Tibial nerve (tissue), 4 donors: Measurements from ENCODE around the gene TMTC1.

ENCODE experiments used
- CTCF ChIP-seq, 5 experiments: fragments of 200-600 bp in 3 of 5; fragments of 450-650 bp in 2 of 5; sonication (generic) in 3 of 5; IDR thresholded peaks; one replicate each; pipeline ENCODE4 v1.5.1; 2016 to 2019; ENCODE audit warnings: antibody characterized with exemption in 5 of 5, mild to moderate bottlenecking in 3 of 5, moderate library complexity in 2 of 5
- EP300 ChIP-seq, 2 donors: sonication (generic); formaldehyde crosslinking; IDR thresholded peaks; one replicate each; pipeline ENCODE4 v1.6.1; 2017; ENCODE audit warnings: antibody characterized with exemption in 2 of 2, mild to moderate bottlenecking in 1 of 2

GRCh38 chr12:29582146-29582545 is 201.6 kb downstream of the TMTC1 start:
- TF ChIP-seq CTCF (IDR thresholded peaks at IDR 0.05) (no peak), EP300 (IDR thresholded peaks at IDR 0.05) (no peak)
